ENCODE measurements around the gene IMPG1.

DNA sequence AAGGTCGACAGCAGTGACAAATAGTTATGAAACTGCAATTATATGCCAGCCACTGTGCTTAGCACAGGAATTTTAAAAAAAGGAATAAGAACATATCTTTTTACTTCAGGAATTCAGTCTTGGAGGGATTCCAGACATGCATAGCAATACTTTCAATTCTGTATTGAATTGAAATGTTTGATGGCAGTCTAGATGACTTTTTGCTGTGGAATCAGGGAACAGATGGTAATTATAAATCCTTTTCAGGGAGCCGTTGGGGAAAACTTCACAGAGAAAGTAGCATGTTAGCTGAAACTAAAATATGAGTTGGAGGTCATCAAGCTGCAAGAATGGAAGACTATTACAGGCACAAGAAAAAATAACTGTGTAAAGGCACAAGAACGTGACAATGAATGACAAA, 74.8 kb downstream of the IMPG1 start:
- no peak for TF ChIP-seq CTCF (IDR thresholded peaks at IDR 0.05)
- TF ChIP-seq EZH2 (IDR thresholded peaks at IDR 0.05; ENCODE audit: borderline replicate concordance, insufficient read depth, low read depth, low read length, poor library complexity, severe bottlenecking), result no peak
